OCI-LY1 (cell line): ENCODE data around the gene MARF1.

Source experiments
- H2AFZ ChIP-seq: fragments of 200-600 bp; sonication (generic), shearing (Covaris generic); 2 replicates; pipeline ENCODE4 v1.6.0; 2014; ENCODE audit warnings: antibody characterized with exemption, mild to moderate bottlenecking, low read length
- H3F3A ChIP-seq: fragments of 200-600 bp; sonication (generic), shearing (Covaris generic); 2 replicates; pipeline ENCODE4 v1.6.0; 2014; ENCODE audit warnings: mild to moderate bottlenecking, antibody characterized with exemption, low read length, moderate library complexity; ENCODE audit not compliant: insufficient read depth
- H3K27ac ChIP-seq: fragments of 200-600 bp; sonication (generic); 2 replicates; pipeline ENCODE4 v1.5.1; 2014; ENCODE audit warnings: low read length, mixed run types, mild to moderate bottlenecking, low read depth; ENCODE audit not compliant: poor library complexity, severe bottlenecking
- H3K27me3 ChIP-seq: fragments of 200-600 bp; sonication (generic); 2 replicates; pipeline ENCODE4 v1.6.0; 2014; ENCODE audit warnings: antibody characterized with exemption, mild to moderate bottlenecking, low read length, moderate library complexity; ENCODE audit not compliant: insufficient read depth
- H3K36me3 ChIP-seq: fragments of 200-600 bp; sonication (generic); 2 replicates; pipeline ENCODE4 v1.6.1; 2014; ENCODE audit warnings: mild to moderate bottlenecking, antibody characterized with exemption, low read length, moderate library complexity, mixed read lengths; ENCODE audit not compliant: insufficient read depth
- H3K4me1 ChIP-seq: fragments of 200-600 bp; sonication (generic); 2 replicates; pipeline ENCODE4 v1.5.1; 2014; ENCODE audit warnings: mild to moderate bottlenecking, low read length, moderate library complexity; ENCODE audit not compliant: insufficient read depth, severe bottlenecking
- H3K4me2 ChIP-seq: fragments of 200-600 bp; sonication (generic), shearing (Covaris generic); 2 replicates; pipeline ENCODE4 v1.6.1; 2014; ENCODE audit warnings: low read length
- H3K4me3 ChIP-seq: fragments of 200-600 bp; sonication (generic); 2 replicates; pipeline ENCODE4 v1.5.1; 2014; ENCODE audit warnings: low read length, low read depth, mild to moderate bottlenecking, mixed read lengths; ENCODE audit not compliant: poor library complexity, severe bottlenecking
- H3K79me2 ChIP-seq: fragments of 200-600 bp; shearing (Covaris generic); 2 replicates; pipeline ENCODE4 v1.6.1; 2016; ENCODE audit warnings: mixed run types, low read length, mixed read lengths; ENCODE audit not compliant: insufficient read depth
- H3K9ac ChIP-seq: fragments of 200-600 bp; sonication (generic), shearing (Covaris generic); 2 replicates; pipeline ENCODE4 v1.6.1; 2014; ENCODE audit warnings: mild to moderate bottlenecking, low read length, mixed read lengths
- H3K9me2 ChIP-seq: fragments of 200-600 bp; sonication (generic), shearing (Covaris generic); 2 replicates; pipeline ENCODE4 v1.6.1; 2014; ENCODE audit warnings: low read depth, mild to moderate bottlenecking, low read length, mixed read lengths
- H3K9me3 ChIP-seq: fragments of 200-600 bp; shearing (Covaris generic); 2 replicates; pipeline ENCODE4 v1.6.1; 2014; ENCODE audit warnings: low read length, mixed read lengths
- H4K20me1 ChIP-seq: fragments of 200-600 bp; sonication (generic), shearing (Covaris generic); 2 replicates; pipeline ENCODE4 v1.6.0; 2016; ENCODE audit warnings: mild to moderate bottlenecking, low read length; ENCODE audit not compliant: insufficient read depth
- EZH2 ChIP-seq: fragments of 200-600 bp; sonication (generic), shearing (Covaris generic); IDR thresholded peaks from 2 replicates; pipeline ENCODE4 v1.8.0; 2017; ENCODE audit warnings: borderline replicate concordance, mixed run types, mild to moderate bottlenecking, antibody characterized with exemption, low read length, moderate library complexity, mixed read lengths
- TF ChIP-seq, protein P1 (sequence below): fragments of 200-600 bp; sonication (generic), shearing (Covaris generic); IDR thresholded peaks from 2 replicates; pipeline ENCODE4 v1.5.1; 2017; ENCODE audit warnings: mild to moderate bottlenecking, antibody characterized with exemption, low read length, moderate library complexity, mixed read lengths

Gene MARF1

DNA sequence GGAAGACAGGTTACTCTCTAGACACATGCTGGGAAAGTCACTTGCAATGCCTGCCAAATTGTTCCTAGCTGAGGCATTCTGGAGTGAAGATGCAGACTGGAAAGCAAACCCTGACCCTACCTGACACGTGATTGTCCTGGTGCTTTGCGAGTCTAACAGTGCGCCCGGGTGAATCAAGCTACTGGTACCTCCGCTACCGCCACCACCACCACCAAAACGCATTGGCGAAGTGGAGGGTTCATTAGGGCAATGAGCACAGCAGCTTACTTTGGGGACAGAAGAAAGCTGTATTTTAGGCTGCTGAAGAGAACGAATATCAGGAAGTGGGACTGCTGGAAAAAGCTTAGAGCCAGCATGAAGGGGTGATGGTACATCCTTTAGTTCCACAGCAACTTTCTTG lies 7.0 kb downstream of the MARF1 start:
- TF ChIP-seq, protein P1, sequence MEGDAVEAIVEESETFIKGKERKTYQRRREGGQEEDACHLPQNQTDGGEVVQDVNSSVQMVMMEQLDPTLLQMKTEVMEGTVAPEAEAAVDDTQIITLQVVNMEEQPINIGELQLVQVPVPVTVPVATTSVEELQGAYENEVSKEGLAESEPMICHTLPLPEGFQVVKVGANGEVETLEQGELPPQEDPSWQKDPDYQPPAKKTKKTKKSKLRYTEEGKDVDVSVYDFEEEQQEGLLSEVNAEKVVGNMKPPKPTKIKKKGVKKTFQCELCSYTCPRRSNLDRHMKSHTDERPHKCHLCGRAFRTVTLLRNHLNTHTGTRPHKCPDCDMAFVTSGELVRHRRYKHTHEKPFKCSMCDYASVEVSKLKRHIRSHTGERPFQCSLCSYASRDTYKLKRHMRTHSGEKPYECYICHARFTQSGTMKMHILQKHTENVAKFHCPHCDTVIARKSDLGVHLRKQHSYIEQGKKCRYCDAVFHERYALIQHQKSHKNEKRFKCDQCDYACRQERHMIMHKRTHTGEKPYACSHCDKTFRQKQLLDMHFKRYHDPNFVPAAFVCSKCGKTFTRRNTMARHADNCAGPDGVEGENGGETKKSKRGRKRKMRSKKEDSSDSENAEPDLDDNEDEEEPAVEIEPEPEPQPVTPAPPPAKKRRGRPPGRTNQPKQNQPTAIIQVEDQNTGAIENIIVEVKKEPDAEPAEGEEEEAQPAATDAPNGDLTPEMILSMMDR: no peak
- no peak for TF ChIP-seq EZH2
- Histone ChIP-seq H3K4me2 (peak overlapping the region; percentile 68), H4K20me1 (no peaks in the 10 kb centered on the region), H3K9me3 (no peaks in the 10 kb centered on the region), H3K9ac (peak overlapping the region; percentile 52), H3K79me2 (peaks cover 10% of the 10 kb centered on the region), H2AFZ (no peak overlapping the region), H3K36me3 (peaks cover 80% of the 10 kb centered on the region), H3K27ac (peak overlapping the region; percentile 93), H3K27me3 (no peaks in the 10 kb centered on the region), H3K4me1 (peaks cover 74% of the 10 kb centered on the region), H3K4me3 (peak overlapping the region; percentile 41), H3K9me2 (no peaks in the 10 kb centered on the region), H3F3A (0 out of 2 replicates have a peak, but pooled peaks cover 11% of the 10 kb centered on the region)

DNA sequence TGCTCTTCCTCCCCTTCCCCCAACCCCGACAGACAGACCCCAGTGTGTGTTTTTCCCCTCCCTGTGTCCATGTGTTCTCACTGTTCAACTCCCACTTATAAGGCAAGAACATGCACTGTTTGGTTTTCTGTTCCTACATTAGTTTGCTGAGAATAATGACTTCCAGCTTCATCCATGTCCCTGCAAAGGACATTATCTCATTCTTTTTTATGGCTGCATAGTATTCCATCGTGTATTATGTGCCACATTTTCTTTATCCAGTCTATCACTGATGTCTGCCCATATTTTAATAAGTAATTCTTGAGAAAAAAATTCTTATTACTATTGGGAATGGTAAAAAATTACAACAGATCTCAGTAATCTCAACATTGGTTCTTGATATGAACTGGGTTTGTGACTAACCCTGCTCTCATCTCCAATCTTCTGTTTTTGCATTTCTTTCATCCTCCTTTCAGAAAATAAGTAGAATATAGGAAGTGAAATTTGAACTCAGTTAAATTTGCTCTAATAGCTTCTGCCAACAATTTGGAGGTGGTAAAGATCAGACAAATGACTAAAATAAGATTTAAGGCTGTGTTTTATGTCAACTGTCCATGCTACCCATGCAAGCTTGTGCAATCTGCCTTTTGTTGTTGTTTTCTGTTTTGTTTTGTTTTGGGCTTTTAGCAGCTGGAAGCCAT lies 11.1 kb downstream of the MARF1 start:
- no peaks in the 10 kb centered on the region for H4K20me1 ChIP-seq
- TF ChIP-seq, protein P1: no peak
- no peak for TF ChIP-seq EZH2
- no peak overlapping the region for H3K27ac ChIP-seq
- no peaks in the 10 kb centered on the region for H3K9me2 ChIP-seq
- peaks cover 76% of the 10 kb centered on the region for H3K36me3 ChIP-seq
- H3K4me2 ChIP-seq: no peak overlapping the region
- H3K27me3 ChIP-seq: no peaks in the 10 kb centered on the region
- H3K9ac ChIP-seq: no peak overlapping the region
- no peak overlapping the region for H3K4me3 ChIP-seq
- no peaks in the 10 kb centered on the region for H3F3A ChIP-seq
- peaks cover 40% of the 10 kb centered on the region for H3K4me1 ChIP-seq
- no peak overlapping the region for H2AFZ ChIP-seq
- H3K79me2 ChIP-seq: no peaks in the 10 kb centered on the region; the same call in 1 of the 2 replicates
- H3K9me3 ChIP-seq: no peaks in the 10 kb centered on the region

DNA sequence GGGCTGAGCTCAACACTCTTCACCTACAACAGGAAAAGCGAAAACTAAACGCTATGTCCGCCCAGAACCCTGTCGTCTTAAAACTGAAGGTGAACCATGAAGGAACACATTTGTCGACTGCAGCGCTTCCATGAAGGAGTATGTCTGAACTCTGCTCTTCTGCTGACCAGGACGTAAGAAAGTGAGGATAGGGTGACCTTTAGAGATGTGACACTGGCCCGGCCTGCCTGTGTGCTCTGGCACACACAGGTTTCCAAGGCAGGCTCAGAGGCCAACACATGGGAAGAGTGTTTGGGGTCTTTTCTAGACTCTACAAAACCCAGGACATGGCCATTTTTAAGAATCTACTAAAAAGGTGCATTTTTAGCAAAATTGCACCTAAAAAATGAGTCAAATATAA lies 21.1 kb downstream of the MARF1 start:
- TF ChIP-seq, protein P1: no peak
- TF ChIP-seq EZH2: no peak
- no peaks in the 10 kb centered on the region for H3K27me3 ChIP-seq
- no peaks in the 10 kb centered on the region for H3K9me2 ChIP-seq
- peaks cover 91% of the 10 kb centered on the region for H3K36me3 ChIP-seq
- H3K4me1 ChIP-seq: no peaks in the 10 kb centered on the region
- no peak overlapping the region for H3K4me3 ChIP-seq
- no peak overlapping the region for H3K9ac ChIP-seq
- no peaks in the 10 kb centered on the region for H3K79me2 ChIP-seq
- no peaks in the 10 kb centered on the region for H4K20me1 ChIP-seq
- no peak overlapping the region for H3K4me2 ChIP-seq
- H3K27ac ChIP-seq: no peak overlapping the region
- no peaks in the 10 kb centered on the region for H3F3A ChIP-seq
- H2AFZ ChIP-seq: no peak overlapping the region
- no peaks in the 10 kb centered on the region for H3K9me3 ChIP-seq
